ENCODE measurements around the gene CACNA1D. TPM values are rescaled to one million over a fixed set of nuclear protein-coding genes. Genes with fewer than 3 reads are reported as not detected.

Gene CACNA1D
- total and polyA plus RNA-seq, 8 donors, result 0.31 to 36.5 (median 12.5) TPM

DNA sequence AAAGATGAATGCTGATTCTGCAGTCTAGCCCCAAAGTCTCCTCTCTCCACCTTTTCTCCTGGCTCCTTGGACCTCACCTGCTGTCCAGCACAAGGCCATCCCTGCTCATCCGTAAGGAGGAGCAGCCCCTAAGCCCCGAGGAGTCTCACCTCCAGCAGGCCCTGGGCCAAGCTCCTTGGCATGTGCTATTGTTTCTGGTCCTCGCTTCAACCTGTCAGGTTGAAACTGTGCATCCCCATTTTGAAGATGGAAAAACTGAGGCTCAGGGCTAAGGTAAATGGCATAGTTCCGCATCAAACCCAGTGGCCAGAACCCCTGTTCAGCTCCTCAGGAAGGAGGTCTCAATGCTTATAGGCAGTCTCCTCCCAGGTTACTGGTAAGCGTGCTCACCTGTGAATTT is 325.7 kb downstream of the CACNA1D start:
- Histone ChIP-seq H3K4me3 (no peak overlapping the region), H3K27me3 (no peaks in the 10 kb centered on the region), H3K27ac (no peak overlapping the region), H3K9me3 (no peaks in the 10 kb centered on the region), H3K36me3 (peaks cover 9 to 80% (median 78%) of the 10 kb centered on the region in 4 donors), H3K4me1 (no peaks in the 10 kb centered on the region)
- intact Hi-C loops (cut with DNase I; ENCODE audit: low total_unique reads), result no loop called here
- peak in 1 of 2 donors; percentile 9 for DNase-seq
- WGBS, 5 donors, result 94 to 98% (median 95%) methylated on average over 5 of the region's 5 CpGs
- TF ChIP-seq EP300 (IDR thresholded peaks at IDR 0.05) (no peak), POLR2A (IDR thresholded peaks at IDR 0.05) (no peak), POLR2AphosphoS5 (IDR thresholded peaks at IDR 0.05) (no peak), CTCF (IDR thresholded peaks at IDR 0.05) (no peak)

- intact Hi-C loops (cut with DNase I; ENCODE audit: low total_unique reads), result no loop called here
- no peaks in the 10 kb centered on the region for H3K27me3 ChIP-seq
- no peak overlapping the region for H3K27ac ChIP-seq
- DNase-seq, result peak in 1 of 2 donors; percentile 21
- no peak overlapping the region for H3K4me3 ChIP-seq
- H3K4me1 ChIP-seq, result no peaks in the 10 kb centered on the region
- H3K9me3 ChIP-seq, result no peaks in the 10 kb centered on the region
- TF ChIP-seq CTCF (IDR thresholded peaks at IDR 0.05), result no peak
- no peak for TF ChIP-seq POLR2A (IDR thresholded peaks at IDR 0.05)
- no peak for TF ChIP-seq POLR2AphosphoS5 (IDR thresholded peaks at IDR 0.05)
- no peak for TF ChIP-seq EP300 (IDR thresholded peaks at IDR 0.05)
- H3K36me3 ChIP-seq, result peaks cover 9 to 74% (median 71%) of the 10 kb centered on the region in 4 donors
- 82 to 88% (median 85%) methylated on average over 19 to 21 of the region's 21 CpGs for WGBS, 5 donors
These were observed 326.6 kb downstream of the CACNA1D start for GRCh38 chr3:53820756-53821580.

- H3K4me3 ChIP-seq, result no peak overlapping the region
- peaks cover 9 to 72% (median 67%) of the 10 kb centered on the region in 4 donors for H3K36me3 ChIP-seq
- H3K27ac ChIP-seq, result no peak overlapping the region
- 55 to 75% (median 62%) methylated on average over 3 to 5 of the region's 5 CpGs for WGBS, 5 donors
- no peaks in the 10 kb centered on the region for H3K27me3 ChIP-seq
- intact Hi-C loops (cut with DNase I; ENCODE audit: low total_unique reads), result no loop called here
- H3K4me1 ChIP-seq, result no peaks in the 10 kb centered on the region
- peak in 1 of 2 donors; percentile 29 for DNase-seq
- no peaks in the 10 kb centered on the region for H3K9me3 ChIP-seq
- no peak for TF ChIP-seq POLR2A (IDR thresholded peaks at IDR 0.05)
- TF ChIP-seq POLR2AphosphoS5 (IDR thresholded peaks at IDR 0.05), result no peak
- TF ChIP-seq EP300 (IDR thresholded peaks at IDR 0.05), result no peak
- no peak for TF ChIP-seq CTCF (IDR thresholded peaks at IDR 0.05)
These were observed 327.3 kb downstream of the CACNA1D start for GRCh38 chr3:53821631-53822121.

GRCh38 chr3:53822331-53822741 is 327.9 kb downstream of the CACNA1D start:
- Histone ChIP-seq H3K27me3 (no peaks in the 10 kb centered on the region), H3K4me1 (no peaks in the 10 kb centered on the region), H3K27ac (no peak overlapping the region), H3K36me3 (peaks cover 9 to 66% (median 62%) of the 10 kb centered on the region in 4 donors), H3K9me3 (no peaks in the 10 kb centered on the region), H3K4me3 (no peak overlapping the region)
- 83 to 91% (median 88%) methylated on average over 13 to 14 of the region's 14 CpGs for WGBS, 5 donors
- intact Hi-C loops (cut with DNase I; ENCODE audit: low total_unique reads), result no loop called here
- TF ChIP-seq EP300 (IDR thresholded peaks at IDR 0.05) (no peak), POLR2AphosphoS5 (IDR thresholded peaks at IDR 0.05) (no peak), CTCF (IDR thresholded peaks at IDR 0.05) (no peak), POLR2A (IDR thresholded peaks at IDR 0.05) (no peak)
- peak in 1 of 2 donors; percentile 20 for DNase-seq
